Endodermal cell (in vitro differentiated cells): ENCODE results near the gene CLN6. TPM values are rescaled to one million over a fixed set of nuclear protein-coding genes. Genes with fewer than 3 reads are reported as not detected.

Experiments used
- DNase-seq: peaks from one replicate; pipeline ENCODE4 v3.0.0-alpha.2; 2017
- H3K27ac ChIP-seq: 2 replicates; pipeline ENCODE4 v1.5.1; 2013; ENCODE audit warnings: mild to moderate bottlenecking, low read depth, low read length, moderate library complexity
- H3K27me3 ChIP-seq: 2 replicates; pipeline ENCODE4 v1.6.1; 2013; ENCODE audit warnings: mild to moderate bottlenecking, low read length, moderate library complexity; ENCODE audit not compliant: insufficient read depth, control insufficient read depth, poor library complexity, severe bottlenecking
- H3K36me3 ChIP-seq: 2 replicates; pipeline ENCODE4 v1.7.0; 2013; ENCODE audit warnings: mild to moderate bottlenecking, low read length, moderate library complexity; ENCODE audit not compliant: control insufficient read depth, insufficient read depth
- H3K4me1 ChIP-seq: one replicate; pipeline ENCODE4 v1.7.0; 2013; ENCODE audit warnings: low read length; ENCODE audit not compliant: control insufficient read depth, insufficient read depth
- H3K4me3 ChIP-seq: 2 replicates; pipeline ENCODE4 v1.5.1; 2013; ENCODE audit warnings: mild to moderate bottlenecking, low read length, moderate library complexity
- H3K9ac ChIP-seq: 2 replicates; pipeline ENCODE4 v1.6.1; 2013; ENCODE audit warnings: mild to moderate bottlenecking, low read length, moderate library complexity; ENCODE audit not compliant: poor library complexity, severe bottlenecking; ENCODE audit errors: extremely low read depth
- H3K9me3 ChIP-seq: 2 replicates; pipeline ENCODE4 v1.6.1; 2013; ENCODE audit warnings: mild to moderate bottlenecking, low read length, moderate library complexity; ENCODE audit not compliant: control insufficient read depth
- H3K27ac Mint-ChIP-seq: 2 replicates; pipeline ENCODE4 v1.8.0; 2020; ENCODE audit warnings: mixed read lengths
- H3K27me3 Mint-ChIP-seq: 2 replicates; pipeline ENCODE4 v1.8.0; 2021; ENCODE audit warnings: mild to moderate bottlenecking, mixed read lengths; ENCODE audit not compliant: insufficient read depth
- H3K36me3 Mint-ChIP-seq: 2 replicates; pipeline ENCODE4 v1.8.0; 2020; ENCODE audit warnings: low read depth, mixed read lengths
- H3K4me1 Mint-ChIP-seq: 2 replicates; pipeline ENCODE4 v1.8.0; 2020; ENCODE audit warnings: mixed read lengths
- H3K4me3 Mint-ChIP-seq: 2 replicates; pipeline ENCODE4 v1.8.0; 2020; ENCODE audit warnings: mild to moderate bottlenecking, moderate library complexity, mixed read lengths
- H3K9me3 Mint-ChIP-seq: 2 replicates; pipeline ENCODE4 v1.8.0; 2020; ENCODE audit warnings: mild to moderate bottlenecking, mixed read lengths
- WGBS, 2 experiments: methylation state at CpG; one replicate each; pipeline versions ENCODE4 v1.1.5 to v1.1.7; 2013; ENCODE audit warnings: missing lambda C conversion rate in 2 of 2, mixed read lengths in 1 of 2; ENCODE audit not compliant: insufficient coverage in 1 of 2, insufficient read length in 1 of 2; 5-methylcytosine and 5-hydroxymethylcytosine counted together
- total RNA-seq, 2 donors: library from RNA; stranded (reverse); fragmentation: NEBNext Ultra II Directional in 1 of 2; extraction: Animal tissue kit (Norgen Biotek cat#: 25700) in 1 of 2; gene quantifications; 2 replicates in 1 of 2; 3 replicates in 1 of 2; pipeline ENCODE4 v1.2.1, GENCODE V29; 2021
- TF ChIP-seq, protein P1 (sequence below): fragments of 200-600 bp; sonication (generic); conservative IDR thresholded peaks from 2 replicates; pipeline ENCODE4 v1.5.0; 2021; ENCODE audit warnings: antibody characterized with exemption, mild to moderate bottlenecking

The CLN6 gene
- total RNA-seq, 2 donors from 2014 or later = 51.6 to 59.6 TPM

DNA sequence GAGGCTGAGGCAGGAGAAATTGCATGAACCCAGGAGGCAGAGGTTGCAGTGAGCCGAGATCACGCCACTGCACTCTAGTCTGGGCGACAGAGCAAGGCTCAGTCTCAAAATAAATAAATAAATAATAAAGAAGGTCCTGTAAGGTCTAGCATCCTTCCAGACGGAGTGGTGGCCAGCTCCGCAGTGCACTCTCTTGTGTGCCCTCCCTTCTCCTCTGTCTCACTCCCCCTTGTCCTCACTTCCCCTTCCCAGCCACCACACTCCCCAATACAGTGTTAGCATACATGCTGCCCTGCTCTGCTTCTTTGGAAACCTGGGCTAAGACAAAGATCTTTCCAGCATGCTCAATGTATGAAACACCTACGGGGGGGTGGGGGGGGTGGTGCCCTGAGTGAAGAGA lies 3.4 kb upstream of the CLN6 start:
- 92 to 100% methylated on average over 3 to 5 of the region's 6 CpGs for WGBS, 2 experiments
- H3K27ac Mint-ChIP-seq = no peak overlapping the region

DNA sequence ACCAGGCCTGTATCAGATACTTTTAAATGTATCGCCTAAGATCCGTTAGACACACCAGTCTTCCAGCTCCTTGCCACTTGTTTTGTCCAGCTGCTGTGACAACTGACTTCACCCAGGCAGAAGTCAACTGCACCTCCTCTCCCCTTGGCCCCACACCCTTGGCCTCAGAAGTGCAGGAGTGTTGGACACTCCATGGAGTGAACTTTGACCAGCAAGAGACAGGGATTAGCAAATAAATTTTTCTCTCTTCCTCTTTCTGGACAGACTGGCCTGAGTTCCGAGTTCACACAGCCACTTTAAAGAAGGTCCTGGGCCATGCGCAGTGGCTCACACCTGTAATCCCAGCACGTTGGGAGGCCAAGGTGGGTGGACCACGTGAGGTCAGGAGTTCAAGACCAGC lies 2.9 kb upstream of the CLN6 start:
- Mint-ChIP-seq H3K9me3 (no peaks in the 10 kb centered on the region), H3K27ac (no peak overlapping the region), H3K27me3 (peaks cover 13% of the 10 kb centered on the region), H3K4me3 (no peak overlapping the region), H3K36me3 (no peaks in the 10 kb centered on the region), H3K4me1 (peaks cover 31% of the 10 kb centered on the region)
- Histone ChIP-seq H3K9me3 (no peaks in the 10 kb centered on the region), H3K27me3 (no peaks in the 10 kb centered on the region), H3K4me1 (peaks cover 8% of the 10 kb centered on the region), H3K36me3 (no peaks in the 10 kb centered on the region), H3K27ac (no peak overlapping the region), H3K4me3 (no peak overlapping the region), H3K9ac (no peak overlapping the region)
- 97 to 100% methylated on average over 2 to 6 of the region's 6 CpGs for WGBS, 2 experiments
- DNase-seq = no peak
- TF ChIP-seq, protein P1, sequence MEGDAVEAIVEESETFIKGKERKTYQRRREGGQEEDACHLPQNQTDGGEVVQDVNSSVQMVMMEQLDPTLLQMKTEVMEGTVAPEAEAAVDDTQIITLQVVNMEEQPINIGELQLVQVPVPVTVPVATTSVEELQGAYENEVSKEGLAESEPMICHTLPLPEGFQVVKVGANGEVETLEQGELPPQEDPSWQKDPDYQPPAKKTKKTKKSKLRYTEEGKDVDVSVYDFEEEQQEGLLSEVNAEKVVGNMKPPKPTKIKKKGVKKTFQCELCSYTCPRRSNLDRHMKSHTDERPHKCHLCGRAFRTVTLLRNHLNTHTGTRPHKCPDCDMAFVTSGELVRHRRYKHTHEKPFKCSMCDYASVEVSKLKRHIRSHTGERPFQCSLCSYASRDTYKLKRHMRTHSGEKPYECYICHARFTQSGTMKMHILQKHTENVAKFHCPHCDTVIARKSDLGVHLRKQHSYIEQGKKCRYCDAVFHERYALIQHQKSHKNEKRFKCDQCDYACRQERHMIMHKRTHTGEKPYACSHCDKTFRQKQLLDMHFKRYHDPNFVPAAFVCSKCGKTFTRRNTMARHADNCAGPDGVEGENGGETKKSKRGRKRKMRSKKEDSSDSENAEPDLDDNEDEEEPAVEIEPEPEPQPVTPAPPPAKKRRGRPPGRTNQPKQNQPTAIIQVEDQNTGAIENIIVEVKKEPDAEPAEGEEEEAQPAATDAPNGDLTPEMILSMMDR = no peak

More for the DNA sequence above, 3.4 kb upstream of the CLN6 start:
- Histone ChIP-seq H3K27me3 (no peaks in the 10 kb centered on the region), H3K36me3 (no peaks in the 10 kb centered on the region), H3K9ac (no peak overlapping the region), H3K9me3 (no peaks in the 10 kb centered on the region), H3K4me1 (peaks cover 8% of the 10 kb centered on the region), H3K27ac (no peak overlapping the region), H3K4me3 (no peak overlapping the region)
- H3K4me3 Mint-ChIP-seq = no peak overlapping the region
- no peak for DNase-seq
- no peaks in the 10 kb centered on the region for H3K9me3 Mint-ChIP-seq
- TF ChIP-seq, protein P1 = no peak
- no peaks in the 10 kb centered on the region for H3K36me3 Mint-ChIP-seq
- peaks cover 13% of the 10 kb centered on the region for H3K27me3 Mint-ChIP-seq
- peaks cover 27% of the 10 kb centered on the region for H3K4me1 Mint-ChIP-seq

DNA sequence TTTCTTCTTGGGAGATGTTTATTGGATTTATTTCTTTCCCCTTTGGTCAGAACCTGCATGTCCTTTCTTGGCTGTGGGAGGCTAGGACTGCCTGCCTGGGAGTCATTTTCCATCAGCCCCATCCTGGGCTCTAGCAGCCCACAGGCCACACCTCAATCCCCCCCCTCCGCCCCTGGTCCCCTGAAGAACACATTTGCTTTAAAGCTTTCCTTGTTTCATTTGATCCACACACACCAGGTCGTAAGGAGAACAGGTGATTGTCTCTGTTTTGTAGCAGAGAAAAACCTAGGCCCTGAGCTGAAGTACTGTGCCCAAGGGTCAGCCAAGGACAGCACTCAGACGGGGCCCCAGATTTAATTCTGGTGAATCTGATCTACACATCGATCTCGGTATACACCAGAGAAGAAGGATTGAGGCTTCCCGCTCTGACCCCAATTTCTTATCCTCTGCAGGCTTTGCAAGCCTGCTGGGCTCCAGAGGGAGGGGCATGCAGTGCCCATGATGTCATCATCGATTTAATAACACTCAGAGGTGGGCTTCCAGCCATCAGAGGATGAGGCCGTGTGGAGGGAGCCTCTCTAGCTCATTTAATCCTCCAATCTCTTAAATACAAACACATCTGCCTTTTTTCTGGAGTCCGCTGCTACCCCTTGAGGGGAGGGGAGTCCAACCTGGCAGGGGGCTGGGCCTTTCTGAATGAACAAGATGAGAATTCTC lies 1.7 kb upstream of the CLN6 start:
- Histone ChIP-seq H3K27me3 (no peaks in the 10 kb centered on the region), H3K4me3 (no peak overlapping the region), H3K4me1 (peaks cover 8% of the 10 kb centered on the region), H3K36me3 (no peaks in the 10 kb centered on the region), H3K9ac (no peak overlapping the region), H3K9me3 (no peaks in the 10 kb centered on the region), H3K27ac (no peak overlapping the region)
- Mint-ChIP-seq H3K27ac (no peak overlapping the region), H3K36me3 (no peaks in the 10 kb centered on the region), H3K4me3 (no peak overlapping the region), H3K4me1 (peaks cover 31% of the 10 kb centered on the region), H3K9me3 (no peaks in the 10 kb centered on the region), H3K27me3 (peaks cover 13% of the 10 kb centered on the region)
- 90 to 93% methylated on average over 2 to 9 of the region's 9 CpGs for WGBS, 2 experiments
- TF ChIP-seq, protein P1 = no peak
- DNase-seq = no peak
